ENCODE data around the gene RPP25L. TPM values are rescaled to one million over a fixed set of nuclear protein-coding genes. Genes with fewer than 3 reads are reported as not detected.
A peak's percentile ranks its signal among the peaks of the same experiment; 100 is the strongest.

RPP25L gene
- polyA plus RNA-seq, 1 donor from 2014 or later, result 31.4 TPM

DNA sequence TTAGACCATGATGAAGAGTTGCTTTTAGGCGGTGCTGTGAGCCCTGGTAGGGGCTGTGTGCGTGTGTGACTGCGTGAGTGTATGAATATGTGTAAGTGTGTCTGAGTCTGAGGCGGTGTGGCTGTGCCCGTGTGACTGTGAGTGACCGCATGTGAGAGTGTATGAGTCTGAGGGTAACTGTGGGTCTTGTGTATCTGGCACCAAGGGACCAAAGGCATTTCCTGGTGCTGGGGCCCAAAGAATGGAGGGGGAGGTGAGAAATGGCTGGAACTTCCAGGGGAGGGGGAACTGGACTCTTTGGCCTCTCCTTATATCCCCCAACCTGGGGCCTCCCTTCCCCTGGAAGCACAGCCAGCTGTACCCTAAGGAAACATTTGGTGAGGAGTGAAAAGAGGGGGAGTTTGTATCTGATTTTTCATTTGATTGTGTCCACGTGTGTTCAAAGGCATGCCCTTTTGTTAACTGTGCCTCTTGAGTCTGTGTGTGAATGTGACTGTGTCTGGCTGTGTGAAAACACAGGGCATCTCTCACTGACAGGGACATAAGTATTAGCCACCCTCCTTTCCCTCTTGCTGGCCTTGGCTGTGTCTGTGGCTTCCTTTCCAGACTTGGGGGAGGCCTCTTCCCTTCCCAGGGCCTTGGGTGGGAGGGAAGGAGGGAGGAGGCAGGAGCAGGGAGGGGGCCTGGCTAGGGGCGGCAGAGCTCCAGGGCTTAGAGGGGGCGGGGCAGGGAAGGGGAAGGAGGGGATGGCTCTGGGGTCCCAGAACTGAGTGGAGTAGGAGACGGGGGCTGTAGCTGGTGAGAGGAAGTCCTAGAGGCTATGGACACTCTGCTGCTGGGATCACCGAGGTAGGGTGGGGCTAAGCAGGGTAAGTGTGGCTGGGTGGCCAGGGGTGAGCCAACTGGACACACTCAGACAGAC, 41.5 kb upstream of the RPP25L start:
- Histone ChIP-seq H3K9ac (ENCODE audit: low read length) (peak overlapping the region; percentile 46), H3K36me3 (ENCODE audit: insufficient read depth, low read length) (no peaks in the 10 kb centered on the region), H3K9me3 (ENCODE audit: low read length) (no peaks in the 10 kb centered on the region), H3K9me2 (ENCODE audit: insufficient read depth, low read length) (no peaks in the 10 kb centered on the region), H4K20me1 (ENCODE audit: insufficient read depth) (no peaks in the 10 kb centered on the region), H2AFZ (ENCODE audit: low read depth, low read length) (no peak overlapping the region), H3F3A (ENCODE audit: insufficient read depth, low read length, poor library complexity, severe bottlenecking) (no peaks in the 10 kb centered on the region), H3K4me2 (ENCODE audit: low read length) (no peak overlapping the region), H3K27ac (ENCODE audit: low read length) (peak overlapping the region; percentile 70), H3K79me2 (replicated peaks; ENCODE audit: insufficient read depth, low read length) (no peaks in the 10 kb centered on the region), H3K27me3 (ENCODE audit: insufficient read depth, low read depth, low read length) (no peaks in the 10 kb centered on the region), H3K4me3 (ENCODE audit: low read length) (peak overlapping the region; percentile 53)
- TF ChIP-seq POLR2AphosphoS5 (IDR thresholded peaks at IDR 0.05) (no peak), TAF1 (IDR thresholded peaks at IDR 0.05; ENCODE audit: low read depth) (no peak), MXI1 (conservative IDR thresholded peaks at IDR 0.05; ENCODE audit: poor library complexity, severe bottlenecking) (no peak)

DNA sequence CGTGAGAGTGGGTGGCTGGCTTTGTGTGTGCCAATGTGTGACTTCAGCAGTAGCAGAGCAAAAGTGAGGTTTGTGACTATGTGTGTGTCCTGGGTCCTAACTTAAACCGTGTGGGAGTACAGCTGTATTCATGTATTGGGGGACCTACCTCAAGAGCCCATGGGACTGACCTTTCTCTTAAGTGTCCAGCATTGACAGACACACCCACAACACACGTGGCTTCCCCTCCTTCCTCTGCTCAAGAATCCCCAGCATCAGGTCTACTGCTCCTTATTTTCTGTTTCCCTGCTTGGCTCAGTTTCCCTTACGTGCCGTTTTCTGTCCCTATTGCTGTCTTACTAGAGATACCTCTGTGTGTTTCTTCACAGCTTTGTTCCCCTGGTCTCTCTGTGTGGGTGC, 40.7 kb upstream of the RPP25L start:
- H3K27ac ChIP-seq (ENCODE audit: low read length), result peak overlapping the region; percentile 70
- H3K9ac ChIP-seq (ENCODE audit: low read length), result peak overlapping the region; percentile 46
- peak overlapping the region; percentile 53 for H3K4me3 ChIP-seq (ENCODE audit: low read length)
- no peaks in the 10 kb centered on the region for H3K36me3 ChIP-seq (ENCODE audit: insufficient read depth, low read length)
- no peaks in the 10 kb centered on the region for H3K9me2 ChIP-seq (ENCODE audit: insufficient read depth, low read length)
- H3F3A ChIP-seq (ENCODE audit: insufficient read depth, low read length, poor library complexity, severe bottlenecking), result no peaks in the 10 kb centered on the region
- TF ChIP-seq POLR2AphosphoS5 (IDR thresholded peaks at IDR 0.05) (no peak), MXI1 (conservative IDR thresholded peaks at IDR 0.05; ENCODE audit: poor library complexity, severe bottlenecking) (peak; percentile 5), RAD21 (conservative IDR thresholded peaks at IDR 0.05) (no peak), REST (IDR thresholded peaks at IDR 0.05; ENCODE audit: borderline replicate concordance) (no peak), EZH2 (IDR thresholded peaks at IDR 0.05; ENCODE audit: borderline replicate concordance, insufficient read depth, low read length, poor library complexity, severe bottlenecking) (no peak), SMC3 (conservative IDR thresholded peaks at IDR 0.05; ENCODE audit: poor library complexity) (no peak)
- TF ChIP-seq, protein P1, sequence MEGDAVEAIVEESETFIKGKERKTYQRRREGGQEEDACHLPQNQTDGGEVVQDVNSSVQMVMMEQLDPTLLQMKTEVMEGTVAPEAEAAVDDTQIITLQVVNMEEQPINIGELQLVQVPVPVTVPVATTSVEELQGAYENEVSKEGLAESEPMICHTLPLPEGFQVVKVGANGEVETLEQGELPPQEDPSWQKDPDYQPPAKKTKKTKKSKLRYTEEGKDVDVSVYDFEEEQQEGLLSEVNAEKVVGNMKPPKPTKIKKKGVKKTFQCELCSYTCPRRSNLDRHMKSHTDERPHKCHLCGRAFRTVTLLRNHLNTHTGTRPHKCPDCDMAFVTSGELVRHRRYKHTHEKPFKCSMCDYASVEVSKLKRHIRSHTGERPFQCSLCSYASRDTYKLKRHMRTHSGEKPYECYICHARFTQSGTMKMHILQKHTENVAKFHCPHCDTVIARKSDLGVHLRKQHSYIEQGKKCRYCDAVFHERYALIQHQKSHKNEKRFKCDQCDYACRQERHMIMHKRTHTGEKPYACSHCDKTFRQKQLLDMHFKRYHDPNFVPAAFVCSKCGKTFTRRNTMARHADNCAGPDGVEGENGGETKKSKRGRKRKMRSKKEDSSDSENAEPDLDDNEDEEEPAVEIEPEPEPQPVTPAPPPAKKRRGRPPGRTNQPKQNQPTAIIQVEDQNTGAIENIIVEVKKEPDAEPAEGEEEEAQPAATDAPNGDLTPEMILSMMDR (IDR thresholded peaks at IDR 0.05; ENCODE audit: poor library complexity, severe bottlenecking), result no peak
- H4K20me1 ChIP-seq (ENCODE audit: insufficient read depth), result no peaks in the 10 kb centered on the region
- H3K4me2 ChIP-seq (ENCODE audit: low read length), result peak overlapping the region; percentile 42
- H3K79me2 ChIP-seq (replicated peaks; ENCODE audit: insufficient read depth, low read length), result no peaks in the 10 kb centered on the region
- no peaks in the 10 kb centered on the region for H3K9me3 ChIP-seq (ENCODE audit: low read length)
- no peaks in the 10 kb centered on the region for H3K27me3 ChIP-seq (ENCODE audit: insufficient read depth, low read depth, low read length)
- H2AFZ ChIP-seq (ENCODE audit: low read depth, low read length), result no peak overlapping the region
